ENCODE data around the gene RRBP1. TPM values are rescaled to one million over a fixed set of nuclear protein-coding genes. Genes with fewer than 3 reads are reported as not detected.

RRBP1 gene
- total and polyA plus RNA-seq, 2 of the 4 experiments (the other 2 are of a cell fraction), result 90.2 to 136 TPM

DNA sequence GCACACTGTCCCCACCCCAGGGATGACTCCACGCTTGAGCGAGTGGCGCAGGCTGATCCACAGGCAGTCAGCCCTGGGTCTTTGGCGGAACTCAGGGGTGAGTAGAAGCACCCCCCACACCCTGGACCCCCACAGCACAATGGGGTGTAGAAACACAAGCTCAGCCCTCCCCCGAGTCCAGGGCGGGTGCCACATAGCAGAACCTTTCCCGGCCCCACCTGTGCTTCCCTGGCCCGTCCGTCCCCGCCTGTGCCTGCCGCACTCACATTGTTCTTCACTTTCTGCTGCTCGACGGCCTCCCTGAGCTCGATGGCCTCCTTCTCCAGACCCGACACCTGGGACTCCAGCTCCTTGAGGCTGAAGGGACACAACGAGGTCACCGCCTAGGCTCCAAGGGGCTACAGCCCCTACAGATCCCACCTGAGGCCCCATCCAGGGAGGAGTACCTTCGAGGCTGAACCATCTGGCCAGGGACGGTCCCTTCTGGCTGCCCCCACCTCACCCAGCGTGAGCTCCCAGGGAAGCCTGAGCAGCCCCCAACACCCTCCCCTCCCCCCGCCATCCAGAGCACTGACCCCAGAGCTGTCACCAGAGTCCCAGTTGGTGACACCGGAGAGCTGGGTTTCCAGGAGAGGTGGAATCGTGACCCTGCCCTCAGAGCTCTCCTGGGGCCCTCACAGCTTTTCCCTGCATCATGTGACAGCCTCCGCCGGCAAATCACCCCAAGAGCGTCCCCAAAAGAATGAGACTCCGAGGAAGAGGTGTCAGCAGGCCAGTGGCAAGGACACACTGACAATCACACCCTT, 56.6 kb downstream of the RRBP1 start:
- DNase-seq (no peak), ATAC-seq (ENCODE audit: low read depth) (no peak)
- Histone ChIP-seq H3K18ac (ENCODE audit: low read depth, low read length) (no peak overlapping the region), H2BK20ac (ENCODE audit: low read depth, low read length) (no peak overlapping the region), H4K20me1 (ENCODE audit: insufficient read depth, low read length) (peaks cover 81% of the 10 kb centered on the region), H3K4ac (ENCODE audit: low read depth, low read length) (no peak overlapping the region), H3K9ac (ENCODE audit: low read depth, low read length) (no peak overlapping the region), H3K9me1 (ENCODE audit: insufficient read depth, low read length) (no peaks in the 10 kb centered on the region), H3K4me3 (ENCODE audit: insufficient read depth, low read depth, low read length) (no peak overlapping the region), H3K9me3 (ENCODE audit: control insufficient read depth, insufficient read depth, low read length) (no peaks in the 10 kb centered on the region), H2AK9ac (replicated peaks; ENCODE audit: low read depth, low read length, poor library complexity) (no peak overlapping the region), H3K27me3 (ENCODE audit: control insufficient read depth, insufficient read depth, low read length) (no peaks in the 10 kb centered on the region), H2BK15ac (ENCODE audit: low read depth, low read length) (no peak overlapping the region), H2BK120ac (ENCODE audit: low read depth, low read length) (no peak overlapping the region), H3K4me1 (ENCODE audit: control insufficient read depth, insufficient read depth, low read length) (no peaks in the 10 kb centered on the region), H2AK5ac (ENCODE audit: low read depth, low read length) (no peak overlapping the region), H2AFZ (replicated peaks; ENCODE audit: low read length, poor library complexity) (no peak overlapping the region), H4K8ac (ENCODE audit: low read depth in 2 of 2, low read length in 2 of 2) (no peak overlapping the region), H3K23ac (ENCODE audit: low read depth, low read length) (no peak overlapping the region), H3K79me1 (ENCODE audit: low read depth in 1 of 2, low read length in 2 of 2) (peaks cover 29 to 86% of the 10 kb centered on the region in 2 experiments), H2BK5ac (ENCODE audit: low read depth, low read length, poor library complexity, severe bottlenecking) (no peak overlapping the region), H3K36me3 (ENCODE audit: control insufficient read depth, insufficient read depth, low read length) (peaks cover 97% of the 10 kb centered on the region), H3K56ac (ENCODE audit: extremely low read depth, insufficient read depth, low read length) (no peak overlapping the region), H4K91ac (ENCODE audit: insufficient read depth, low read depth, low read length) (no peak overlapping the region), H3K14ac (replicated peaks; ENCODE audit: low read depth, low read length) (no peak overlapping the region), H3K4me2 (ENCODE audit: low read depth, low read length) (no peak overlapping the region), H4K5ac (ENCODE audit: low read depth, low read length) (no peak overlapping the region), H3K27ac (ENCODE audit: insufficient read depth, low read length) (no peak overlapping the region)
- TF ChIP-seq BHLHE40 (IDR thresholded peaks at IDR 0.05; ENCODE audit: low read depth, low read length) (no peak), MAFK (IDR thresholded peaks at IDR 0.05; ENCODE audit: low read depth, low read length) (no peak), CHD1 (IDR thresholded peaks at IDR 0.05; ENCODE audit: low read depth, low read length) (no peak), RFX5 (IDR thresholded peaks at IDR 0.05; ENCODE audit: low read depth, low read length) (no peak), MXI1 (IDR thresholded peaks at IDR 0.05; ENCODE audit: borderline replicate concordance, low read depth, low read length) (no peak), MAZ (IDR thresholded peaks at IDR 0.05; ENCODE audit: borderline replicate concordance, low read depth, low read length) (no peak), RCOR1 (IDR thresholded peaks at IDR 0.05; ENCODE audit: insufficient replicate concordance, low read length) (no peak), CEBPB (IDR thresholded peaks at IDR 0.05; ENCODE audit: low read depth, low read length) (no peak), POLR2A (IDR thresholded peaks at IDR 0.05; ENCODE audit: low read depth, low read length) (no peak), SMC3 (IDR thresholded peaks at IDR 0.05; ENCODE audit: low read depth, low read length) (no peak), RAD21 (IDR thresholded peaks at IDR 0.05; ENCODE audit: low read length) (no peak), FOS (IDR thresholded peaks at IDR 0.05; ENCODE audit: low read depth, low read length) (no peak)
- TF ChIP-seq, protein P1, sequence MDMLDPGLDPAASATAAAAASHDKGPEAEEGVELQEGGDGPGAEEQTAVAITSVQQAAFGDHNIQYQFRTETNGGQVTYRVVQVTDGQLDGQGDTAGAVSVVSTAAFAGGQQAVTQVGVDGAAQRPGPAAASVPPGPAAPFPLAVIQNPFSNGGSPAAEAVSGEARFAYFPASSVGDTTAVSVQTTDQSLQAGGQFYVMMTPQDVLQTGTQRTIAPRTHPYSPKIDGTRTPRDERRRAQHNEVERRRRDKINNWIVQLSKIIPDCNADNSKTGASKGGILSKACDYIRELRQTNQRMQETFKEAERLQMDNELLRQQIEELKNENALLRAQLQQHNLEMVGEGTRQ (IDR thresholded peaks at IDR 0.05; ENCODE audit: low read depth, low read length), result no peak
- no TSS peak for BruUV-seq (replicated peaks)
- POLR2A ChIA-PET (ENCODE audit: unreplicated experiment), result no interaction called here
- in situ Hi-C loops (cut with MboI; ENCODE audit: low sequenced_read_pairs), result loop anchor here (25.0 kb wide), 1 partner anchor 512 kb away; the partner anchor contains the start of genes KAT14 and PET117
- CTCF ChIA-PET, result no interaction called here
- dilution Hi-C loops (cut with HindIII; ENCODE audit: low sequenced_read_pairs, unreplicated experiment), result no loop called here
- WGBS, 2 experiments (ENCODE audit: extremely low coverage in 2 of 2, insufficient read length in 1 of 2), result 96% methylated on average over 11 of the region's 27 CpGs; no CpG with 5 or more reads in 1 of the 2 experiments
- intact Hi-C loops (cut with micrococcal nuclease), result no loop called here
